Measurements from ENCODE around the gene AQP10.

DNA sequence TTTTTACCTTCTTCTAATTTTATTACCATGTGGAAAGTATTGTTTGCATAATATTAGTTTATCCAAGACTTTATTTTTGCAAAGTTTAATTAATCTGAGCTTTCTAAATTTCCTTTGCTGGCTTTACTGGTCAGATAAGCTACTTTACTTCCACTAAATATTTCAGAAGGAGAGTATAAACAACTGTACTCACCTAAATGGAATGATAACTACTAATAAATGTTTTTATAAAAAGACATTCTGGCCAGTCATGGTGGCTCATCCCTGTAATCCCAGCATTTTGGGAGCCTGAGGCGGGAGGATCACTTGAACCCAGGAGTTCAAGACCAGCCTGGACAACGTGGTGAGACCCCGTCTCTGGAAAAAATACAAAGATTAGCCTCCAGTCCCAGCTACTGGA lies 40.5 kb downstream of the AQP10 start:
- TF ChIP-seq EP300 (IDR thresholded peaks at IDR 0.05) (no peak), CTCF (IDR thresholded peaks at IDR 0.05) (no peak), POLR2A (IDR thresholded peaks at IDR 0.05) (no peak)
